IMR-90 (cell line): ENCODE measurements around the gene ZNF677. TPM values are rescaled to one million over a fixed set of nuclear protein-coding genes. Genes with fewer than 3 reads are reported as not detected.

Experiments
- ATAC-seq: fragments of 200-7000 bp; cut with Tn5 transposase; 2 replicates; pipeline ENCODE4 v1.9.1; 2020; ENCODE audit warnings: low read depth, mild to moderate bottlenecking, moderate library complexity
- BruUV-seq: library from RNA; stranded (reverse); fragments of 400-500 nt; replicated peaks from 2 replicates; lab custom pipeline; 2021; lab: Mats Ljungman, UMichigan
- CTCF ChIA-PET: fragments of 300-600 bp; formaldehyde crosslinking; extraction: SDS; loops from one replicate; lab custom pipeline; 2021; ENCODE audit warnings: antibody characterized with exemption; lab: Yijun Ruan, JAX
- POLR2A ChIA-PET: fragments of 300-600 bp; sonication (Branson Sonifier 250); formaldehyde crosslinking; loops from one replicate; lab custom pipeline; 2022; ENCODE audit warnings: antibody characterized with exemption; ENCODE audit not compliant: unreplicated experiment; lab: Charles Lee
- DNase-seq: peaks from one replicate; pipeline ENCODE4 v3.0.0; 2013
- H2AFZ ChIP-seq: replicated peaks from 2 replicates; pipeline ENCODE3; 2013; ENCODE audit warnings: low read length, mild to moderate bottlenecking; ENCODE audit not compliant: poor library complexity
- H2AK5ac ChIP-seq: 2 replicates; pipeline ENCODE4 v1.6.1; 2013; ENCODE audit warnings: low read depth, low read length, inconsistent platforms
- H2AK9ac ChIP-seq: replicated peaks from 2 replicates; pipeline ENCODE3; 2013; ENCODE audit warnings: mild to moderate bottlenecking, low read depth, low read length, moderate library complexity; ENCODE audit not compliant: poor library complexity
- H2BK120ac ChIP-seq: 2 replicates; pipeline ENCODE4 v1.6.1; 2013; ENCODE audit warnings: low read depth, low read length, inconsistent platforms
- H2BK15ac ChIP-seq: 3 replicates; pipeline ENCODE4 v1.6.1; 2013; ENCODE audit warnings: low read depth, low read length, inconsistent platforms
- H2BK20ac ChIP-seq: 2 replicates; pipeline ENCODE4 v1.6.1; 2013; ENCODE audit warnings: low read depth, mild to moderate bottlenecking, inconsistent platforms, low read length, moderate library complexity
- H2BK5ac ChIP-seq: 2 replicates; pipeline ENCODE4 v1.6.1; 2013; ENCODE audit warnings: mild to moderate bottlenecking, low read depth, low read length, inconsistent platforms; ENCODE audit not compliant: poor library complexity, severe bottlenecking
- H3K14ac ChIP-seq: replicated peaks from 2 replicates; pipeline ENCODE4 v1.6.1; 2013; ENCODE audit warnings: low read depth, low read length, inconsistent platforms
- H3K18ac ChIP-seq: 2 replicates; pipeline ENCODE4 v1.6.1; 2013; ENCODE audit warnings: low read depth, low read length, control low read depth
- H3K23ac ChIP-seq: 2 replicates; pipeline ENCODE4 v1.6.1; 2013; ENCODE audit warnings: low read depth, low read length, inconsistent platforms
- H3K27ac ChIP-seq: 2 replicates; pipeline ENCODE4 v1.5.1; 2013; ENCODE audit warnings: mild to moderate bottlenecking, control low read depth, low read length; ENCODE audit not compliant: insufficient read depth
- H3K27me3 ChIP-seq: 2 replicates; pipeline ENCODE4 v1.6.1; 2013; ENCODE audit warnings: low read length; ENCODE audit not compliant: control insufficient read depth, insufficient read depth
- H3K36me3 ChIP-seq: 2 replicates; pipeline ENCODE4 v1.6.1; 2013; ENCODE audit warnings: low read length, mixed read lengths; ENCODE audit not compliant: control insufficient read depth, insufficient read depth
- H3K4ac ChIP-seq: 2 replicates; pipeline ENCODE4 v1.6.1; 2013; ENCODE audit warnings: low read depth, low read length, inconsistent platforms
- H3K4me1 ChIP-seq: 2 replicates; pipeline ENCODE4 v1.6.1; 2013; ENCODE audit warnings: low read length, mixed read lengths; ENCODE audit not compliant: control insufficient read depth, insufficient read depth
- H3K4me2 ChIP-seq: 2 replicates; pipeline ENCODE4 v1.6.1; 2013; ENCODE audit warnings: low read depth, mild to moderate bottlenecking, control low read depth, low read length, moderate library complexity
- H3K4me3 ChIP-seq: 2 replicates; pipeline ENCODE4 v1.5.1; 2013; ENCODE audit warnings: low read depth, mild to moderate bottlenecking, control low read depth, low read length, moderate library complexity; ENCODE audit not compliant: insufficient read depth
- H3K56ac ChIP-seq: 2 replicates; pipeline ENCODE4 v1.6.1; 2013; ENCODE audit warnings: low read length, inconsistent platforms; ENCODE audit not compliant: insufficient read depth; ENCODE audit errors: extremely low read depth
- H3K79me1 ChIP-seq, 2 experiments: 2 replicates each; pipeline ENCODE4 v1.6.1; 2013; ENCODE audit warnings: low read length in 2 of 2, inconsistent platforms in 1 of 2, low read depth in 1 of 2
- H3K9ac ChIP-seq: 2 replicates; pipeline ENCODE4 v1.6.1; 2013; ENCODE audit warnings: low read depth, low read length, control low read depth
- H3K9me1 ChIP-seq: 2 replicates; pipeline ENCODE4 v1.6.1; 2013; ENCODE audit warnings: low read length, inconsistent platforms; ENCODE audit not compliant: insufficient read depth
- H3K9me3 ChIP-seq: 2 replicates; pipeline ENCODE4 v1.6.1; 2013; ENCODE audit warnings: low read length; ENCODE audit not compliant: control insufficient read depth, insufficient read depth
- H4K20me1 ChIP-seq: 2 replicates; pipeline ENCODE4 v1.6.1; 2013; ENCODE audit warnings: low read length, inconsistent platforms; ENCODE audit not compliant: insufficient read depth
- H4K5ac ChIP-seq: 2 replicates; pipeline ENCODE4 v1.6.1; 2013; ENCODE audit warnings: mild to moderate bottlenecking, low read depth, low read length, control low read depth
- H4K8ac ChIP-seq, 2 experiments: 2 replicates each; pipeline ENCODE4 v1.6.1; 2013; ENCODE audit warnings: low read depth in 2 of 2, low read length in 2 of 2, control low read depth in 1 of 2, inconsistent platforms in 1 of 2
- H4K91ac ChIP-seq: 2 replicates; pipeline ENCODE4 v1.6.1; 2013; ENCODE audit warnings: low read depth, low read length, inconsistent platforms; ENCODE audit not compliant: insufficient read depth
- CEBPB ChIP-seq: IDR thresholded peaks from 2 replicates; pipeline ENCODE4 v1.6.1; 2012; ENCODE audit warnings: low read depth, low read length, improper control_type of control experiment
- ELK1 ChIP-seq: fragments of 150-350 bp; IDR thresholded peaks from 2 replicates; pipeline ENCODE4 v1.6.1; 2016; ENCODE audit warnings: low read depth, mild to moderate bottlenecking, low read length, moderate library complexity, borderline replicate concordance
- FOS ChIP-seq: fragments of 150-350 bp; IDR thresholded peaks from 2 replicates; pipeline ENCODE4 v1.6.1; 2016; ENCODE audit warnings: low read depth, low read length
- MXI1 ChIP-seq: IDR thresholded peaks from 2 replicates; pipeline ENCODE4 v1.6.1; 2012; ENCODE audit warnings: low read depth, mild to moderate bottlenecking, low read length, moderate library complexity, borderline replicate concordance
- POLR2A ChIP-seq: IDR thresholded peaks from 2 replicates; pipeline ENCODE4 v1.6.1; 2012; ENCODE audit warnings: mild to moderate bottlenecking, low read depth, low read length
- RAD21 ChIP-seq: IDR thresholded peaks from 2 replicates; pipeline ENCODE4 v1.6.1; 2012; ENCODE audit warnings: low read length, improper control_type of control experiment
- RFX5 ChIP-seq: IDR thresholded peaks from 2 replicates; pipeline ENCODE4 v1.8.0; 2012; ENCODE audit warnings: low read depth, mild to moderate bottlenecking, low read length, moderate library complexity
- SMC3 ChIP-seq: fragments of 150-350 bp; IDR thresholded peaks from 2 replicates; pipeline ENCODE4 v1.6.1; 2016; ENCODE audit warnings: low read depth, mild to moderate bottlenecking, antibody characterized with exemption, low read length, moderate library complexity
- USF2 ChIP-seq: fragments of 150-350 bp; IDR thresholded peaks from 2 replicates; pipeline ENCODE4 v1.6.1; 2017; ENCODE audit warnings: mild to moderate bottlenecking, antibody characterized with exemption, low read length, low read depth
- WGBS, 2 experiments: methylation state at CpG; one replicate each; pipeline versions ENCODE4 v1.1.5 to v1.1.7; 2013; ENCODE audit warnings: missing lambda C conversion rate in 2 of 2; ENCODE audit not compliant: insufficient read length in 1 of 2; ENCODE audit errors: extremely low coverage in 2 of 2; 5-methylcytosine and 5-hydroxymethylcytosine counted together
- dilution Hi-C: fragments of 300-500 bp; cut with HindIII; formaldehyde crosslinking; loops from one replicate; pipeline ENCODE4 v1.14.3; 2018; ENCODE audit warnings: low sequenced_read_pairs; ENCODE audit not compliant: unreplicated experiment
- in situ Hi-C: fragments of 300-500 bp; cut with MboI; formaldehyde crosslinking; loops from 3 replicates; pipeline ENCODE4 v1.14.3; 2019; ENCODE audit warnings: low sequenced_read_pairs, inconsistent platforms, mixed read lengths
- intact Hi-C: fragments of 100-400 bp; cut with micrococcal nuclease; formaldehyde crosslinking; loops from 2 replicates; pipeline ENCODE4 v1.10.0; 2022
- polyA plus RNA-seq, 3 experiments: library from polyadenylated mRNA; depleted of rRNA; stranded (reverse); fragments of >200 nt; gene quantifications; 2 replicates each; pipeline ENCODE4 v1.2.3, GENCODE V29; 2012; ENCODE audit warnings: low replicate concordance in 1 of 3
- total RNA-seq: library from RNA; depleted of rRNA; stranded (reverse); fragments of >200 nt; gene quantifications from 2 replicates; pipeline ENCODE4 v1.2.3, GENCODE V29; 2012

ZNF677 gene
- total and polyA plus RNA-seq, 2 of the 4 experiments (the other 2 are of a cell fraction), result 6.8 to 7.0 TPM

DNA sequence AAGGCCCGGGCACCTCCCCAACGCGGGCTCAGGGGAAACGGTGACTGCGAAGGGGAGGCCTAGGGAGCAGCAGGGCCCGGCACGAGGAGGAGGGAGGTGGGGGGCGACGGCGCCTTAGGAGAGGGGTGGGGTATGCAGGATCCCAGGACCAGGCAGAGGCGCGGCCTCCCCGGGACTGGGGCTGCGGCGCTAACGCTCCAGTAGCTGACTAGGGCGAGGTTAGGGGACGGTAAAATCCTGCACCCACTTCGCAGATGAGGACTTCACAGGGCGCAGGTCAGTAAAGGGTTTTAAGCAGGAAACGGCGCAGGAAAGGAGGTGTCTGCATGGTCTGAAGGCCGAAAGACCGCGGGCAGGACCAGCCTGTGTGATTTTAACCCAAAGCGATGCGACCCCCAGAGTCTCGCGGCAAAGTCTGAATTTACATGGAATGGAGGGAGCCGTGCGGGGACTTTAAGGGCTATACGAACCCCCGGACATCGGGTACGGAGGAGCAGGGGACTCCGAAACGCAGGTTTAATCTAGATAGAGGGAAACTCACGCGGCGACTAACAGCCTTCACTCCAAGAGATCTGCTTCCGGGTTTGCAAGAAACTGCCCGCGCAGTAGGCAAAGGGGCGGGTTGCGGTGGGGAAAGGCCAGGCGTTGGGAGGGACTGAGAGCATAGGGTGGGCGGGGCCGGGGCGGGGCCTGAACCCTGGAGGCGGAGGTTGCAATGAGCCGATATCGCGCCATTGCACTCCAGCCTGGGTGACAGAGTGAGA, 61.7 kb downstream of the ZNF677 start, which contains the start of gene ZNF665:
ZNF665 (minus strand) TSS at position 588 of the 764 bp plus-strand sequence. CDS start 10,460 bp downstream, outside the sequence.
- Histone ChIP-seq H3K79me1 (peaks cover 8 to 15% of the 10 kb centered on the region in 2 experiments; a peak in 3 of 4 replicates), H3K4me1 (peaks cover 6% of the 10 kb centered on the region; the same call in 1 of the 2 replicates), H3K56ac (peak within 1 kb of the TSS; percentile 70), H3K36me3 (peaks cover 8% of the 10 kb centered on the region), H4K91ac (peak within 1 kb of the TSS; percentile 6), H3K9ac (peak within 1 kb of the TSS; percentile 92), H3K4ac (peak within 1 kb of the TSS; percentile 78), H4K20me1 (no peaks in the 10 kb centered on the region), H4K5ac (peak within 1 kb of the TSS; percentile 41), H2BK15ac (no peak within 1 kb of the TSS), H3K9me1 (no peaks in the 10 kb centered on the region), H2BK5ac (peak within 1 kb of the TSS; percentile 8), H3K27ac (peak within 1 kb of the TSS; percentile 54), H2AK9ac (peak within 1 kb of the TSS; percentile 59), H2BK20ac (no peak within 1 kb of the TSS), H3K4me3 (peak within 1 kb of the TSS; percentile 93), H4K8ac (peak within 1 kb of the TSS; percentile 23 to 72), H3K14ac (peak within 1 kb of the TSS; percentile 86), H3K27me3 (no peaks in the 10 kb centered on the region), H2AK5ac (peak within 1 kb of the TSS; percentile 16; the same call in 1 of the 2 replicates), H2BK120ac (no peak within 1 kb of the TSS), H2AFZ (peak within 1 kb of the TSS; percentile 98), H3K4me2 (peak within 1 kb of the TSS; percentile 76), H3K9me3 (peaks cover 4% of the 10 kb centered on the region; the same call in 1 of the 2 replicates), H3K18ac (no peak within 1 kb of the TSS; the same call in 1 of the 2 replicates), H3K23ac (peak within 1 kb of the TSS; percentile 24; the same call in 1 of the 2 replicates)
- BruUV-seq, result TSS peak; percentile 48
- ChIA-PET POLR2A (interaction anchor here (0.5 kb wide), 1 partner anchor 172 kb away, joined by 9 read pairs; no protein-coding TSS in a partner anchor), CTCF (interaction anchor here (0.7 kb wide), 1 partner anchor 1325 kb away, joined by 3 read pairs; no protein-coding TSS in a partner anchor)
- dilution Hi-C loops (no loop called here), in situ Hi-C loops (no loop called here), intact Hi-C loops (loop anchor here (10.0 kb wide), 5 partner anchors 198 to 832 kb away; partner anchors contain the start of gene ZNF765)
- WGBS, 2 experiments, result 0% methylated on average over 7 of the region's 53 CpGs; no CpG with 5 or more reads in 1 of the 2 experiments
- DNase-seq (peak; percentile 82), ATAC-seq (peak; percentile 81)
- TF ChIP-seq ELK1 (no peak), RFX5 (no peak), POLR2A (peak; percentile 63; the same call in 1 of the 2 replicates), FOS (no peak), CEBPB (no peak), MXI1 (peak; percentile 35; the same call in 1 of the 2 replicates), SMC3 (no peak), RAD21 (no peak), USF2 (no peak)
